ENCODE results near the gene ANKK1.

GRCh38 chr11:113372309-113372708, 15.3 kb upstream of the ANKK1 start:
- TF ChIP-seq KDM1A (IDR thresholded peaks at IDR 0.05; ENCODE audit: borderline replicate concordance) (no peak), EP300 (IDR thresholded peaks at IDR 0.05; ENCODE audit: borderline replicate concordance in 1 of 2, control insufficient read depth in 1 of 2, low read depth in 2 of 2, low read length in 2 of 2) (no peak), MEF2A (IDR thresholded peaks at IDR 0.05; ENCODE audit: insufficient read depth, low read depth, low read length) (no peak), NRF1 (conservative IDR thresholded peaks at IDR 0.05; ENCODE audit: low read depth, low read length) (no peak), CHD1 (IDR thresholded peaks at IDR 0.05; ENCODE audit: low read depth, low read length) (no peak), RAD21 (IDR thresholded peaks at IDR 0.05; ENCODE audit: insufficient read depth, low read depth, low read length) (no peak), CTCF (IDR thresholded peaks at IDR 0.05 in 2 of 3, conservative IDR thresholded peaks at IDR 0.05 in 1 of 3; ENCODE audit: control insufficient read depth in 2 of 3, extremely low read depth in 1 of 3, insufficient read depth in 1 of 3, low read depth in 3 of 3, low read length in 3 of 3) (no peak), JUNB (IDR thresholded peaks at IDR 0.05) (no peak)

All from GM12878 (cell line).